Epithelial cell of proximal tubule (primary cell): ENCODE measurements around the gene PIGM. TPM values are rescaled to one million over a fixed set of nuclear protein-coding genes. Genes with fewer than 3 reads are reported as not detected.

Experiments
- DNase-seq: peaks from one replicate; pipeline ENCODE4 v3.0.0-alpha.2; 2011; ENCODE audit warnings: low read depth
- H3K4me3 ChIP-seq: 2 replicates; pipeline ENCODE4 v1.5.1; 2011; ENCODE audit warnings: low read depth, mild to moderate bottlenecking, low read length
- CTCF ChIP-seq: conservative IDR thresholded peaks from 2 replicates; pipeline ENCODE4 v1.5.1; 2012; ENCODE audit warnings: low read depth, mild to moderate bottlenecking, low read length
- total RNA-seq: library from RNA; depleted of rRNA; stranded (reverse); fragments of >200 nt; gene quantifications from 2 replicates; pipeline ENCODE4 v1.2.3, GENCODE V29; 2015

Gene PIGM
- total RNA-seq, 1 donor from 2014 or later = 2.2 TPM

GRCh38 chr1:160021376-160022074, 10.3 kb downstream of the PIGM start:
- no peak for DNase-seq
- no peak overlapping the region for H3K4me3 ChIP-seq
- no peak for TF ChIP-seq CTCF

GRCh38 chr1:160020196-160020595, 11.6 kb downstream of the PIGM start:
- H3K4me3 ChIP-seq = no peak overlapping the region
- DNase-seq = no peak
- no peak for TF ChIP-seq CTCF

- no peak for TF ChIP-seq CTCF
- H3K4me3 ChIP-seq = no peak overlapping the region
- DNase-seq = no peak
These were observed 12.9 kb downstream of the PIGM start for GRCh38 chr1:160018900-160019299.

- no peak for TF ChIP-seq CTCF
- DNase-seq = no peak
These were observed 13.4 kb downstream of the PIGM start for GRCh38 chr1:160018347-160018746.

GRCh38 chr1:160017592-160017991, 14.2 kb downstream of the PIGM start:
- TF ChIP-seq CTCF = no peak
- DNase-seq = no peak
- no peak overlapping the region for H3K4me3 ChIP-seq

More at GRCh38 chr1:160018347-160018746, 13.4 kb downstream of the PIGM start:
- H3K4me3 ChIP-seq = no peak overlapping the region

- H3K4me3 ChIP-seq = no peak overlapping the region
- no peak for TF ChIP-seq CTCF
- DNase-seq = no peak
These were observed 20.0 kb downstream of the PIGM start for GRCh38 chr1:160011781-160012180.

GRCh38 chr1:160009801-160010200, 22.0 kb downstream of the PIGM start:
- H3K4me3 ChIP-seq = no peak overlapping the region
- DNase-seq = no peak
- TF ChIP-seq CTCF = no peak
